TTC549 (cell line): ENCODE data around the gene PRKG1.
"Not testable (repeated sequence)": the region's sequence is repeated elsewhere in the genome, so short reads cannot be mapped to it uniquely, and the experiment has no call there.

Source experiments
- FAIRE-seq: peaks from 2 replicates; lab custom pipeline; 2012; peaks lifted over from hg19 to GRCh38; lab: Jason Lieb, UNC

PRKG1 gene

DNA sequence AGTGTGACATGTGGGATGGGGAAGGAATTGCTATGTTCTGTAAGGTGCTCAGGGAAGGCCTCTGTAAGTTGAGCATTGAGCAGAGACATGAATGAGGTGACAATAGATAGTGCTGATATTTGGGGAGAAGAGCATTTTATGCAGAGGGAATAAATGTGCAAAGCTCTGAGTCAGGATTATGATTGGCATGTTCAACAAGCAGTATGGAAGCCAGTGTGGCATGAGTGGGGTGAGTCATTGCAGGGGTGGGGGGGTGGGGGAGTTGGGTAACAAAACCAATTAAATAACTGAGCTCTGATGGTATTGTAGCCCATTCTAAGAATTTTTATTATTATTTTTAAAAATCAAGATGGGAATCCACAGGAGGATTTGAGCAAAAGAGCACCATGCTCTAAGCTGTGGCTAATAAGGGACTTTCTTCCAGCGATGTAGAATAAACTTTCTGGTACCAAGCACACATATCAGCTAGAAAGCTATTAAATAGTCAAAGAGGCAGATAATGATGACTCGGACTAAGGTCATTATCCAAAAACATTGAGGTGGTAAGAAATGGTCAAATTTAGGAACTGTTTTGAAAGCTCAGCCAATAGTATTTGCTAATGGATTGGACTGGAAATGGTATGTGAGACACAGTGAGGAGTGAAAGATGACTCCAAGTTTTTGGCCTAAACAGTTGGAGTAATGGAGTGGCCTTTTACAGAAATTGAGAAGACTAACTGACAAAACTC is 96.4 kb downstream of the PRKG1 start:
- FAIRE-seq: no peak

GRCh38 chr10:51171946-51172345 is 97.7 kb downstream of the PRKG1 start:
- FAIRE-seq: no peak

- FAIRE-seq: no peak
These were observed 102.8 kb downstream of the PRKG1 start for GRCh38 chr10:51176976-51177695.

DNA sequence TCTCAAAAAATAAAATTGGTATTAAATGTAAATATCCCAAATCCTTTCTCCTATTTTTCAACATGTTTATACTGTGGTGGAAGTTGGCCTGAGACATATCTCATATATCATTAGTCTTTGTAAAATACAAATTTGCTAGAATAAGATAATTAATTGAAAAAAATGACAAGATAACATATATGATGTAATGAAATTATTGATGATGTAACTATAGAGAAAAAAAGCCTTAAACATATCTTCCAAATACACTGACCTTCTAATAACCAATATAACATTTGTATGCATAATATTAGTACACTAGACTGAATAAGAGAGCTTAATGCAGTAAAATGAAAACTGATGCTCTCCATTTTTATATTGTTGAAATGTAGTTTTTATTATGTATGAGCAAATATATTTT is 104.3 kb downstream of the PRKG1 start:
- no peak for FAIRE-seq

- no peak for FAIRE-seq
These were observed 105.9 kb downstream of the PRKG1 start for GRCh38 chr10:51180141-51180540.

- FAIRE-seq: no peak
These were observed 109.5 kb downstream of the PRKG1 start for GRCh38 chr10:51183783-51184182.

GRCh38 chr10:51186361-51186760 is 112.1 kb downstream of the PRKG1 start:
- FAIRE-seq: no peak

GRCh38 chr10:51188008-51188407 is 113.7 kb downstream of the PRKG1 start:
- FAIRE-seq: no peak

DNA sequence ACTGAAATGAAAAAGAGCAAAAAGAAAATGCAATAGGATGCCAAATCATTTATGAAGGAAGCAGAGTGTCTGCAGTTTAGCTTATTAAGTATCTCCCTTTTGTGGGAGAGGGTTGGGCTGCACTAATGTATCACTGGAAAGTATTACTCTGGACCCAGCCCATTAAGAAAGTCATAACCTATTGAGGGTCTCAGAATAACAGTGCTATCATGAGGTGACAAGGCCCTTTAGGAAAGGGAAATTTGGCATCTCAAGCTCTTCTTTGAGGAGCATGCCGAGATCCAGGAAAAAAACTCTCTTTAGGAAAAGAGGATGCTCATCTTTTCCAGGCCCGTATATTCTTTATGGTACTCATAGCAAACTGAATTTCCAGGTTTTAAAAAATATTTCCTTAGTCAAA is 114.6 kb downstream of the PRKG1 start:
- FAIRE-seq: no peak

- FAIRE-seq: no peak
These were observed 122.4 kb downstream of the PRKG1 start for GRCh38 chr10:51196508-51197175.

DNA sequence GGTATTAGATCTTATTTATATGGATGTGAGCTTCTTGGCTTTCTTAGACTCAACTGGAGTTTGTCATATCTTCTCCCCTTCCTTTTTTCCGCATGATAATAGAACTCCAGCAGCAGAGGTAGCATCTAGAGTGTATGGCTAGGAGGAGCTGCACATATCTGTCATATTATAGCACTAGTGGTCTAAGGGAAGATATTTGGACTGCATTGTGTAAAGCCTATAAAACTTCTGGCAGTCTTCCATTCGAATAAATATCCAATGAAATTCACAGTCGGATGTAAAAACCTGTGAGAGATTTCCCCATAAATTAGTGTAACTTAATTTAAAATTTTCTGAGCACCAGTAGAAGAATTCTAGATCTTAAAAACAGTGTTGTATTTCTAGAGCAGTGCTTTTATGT is 123.9 kb downstream of the PRKG1 start:
- no peak for FAIRE-seq

DNA sequence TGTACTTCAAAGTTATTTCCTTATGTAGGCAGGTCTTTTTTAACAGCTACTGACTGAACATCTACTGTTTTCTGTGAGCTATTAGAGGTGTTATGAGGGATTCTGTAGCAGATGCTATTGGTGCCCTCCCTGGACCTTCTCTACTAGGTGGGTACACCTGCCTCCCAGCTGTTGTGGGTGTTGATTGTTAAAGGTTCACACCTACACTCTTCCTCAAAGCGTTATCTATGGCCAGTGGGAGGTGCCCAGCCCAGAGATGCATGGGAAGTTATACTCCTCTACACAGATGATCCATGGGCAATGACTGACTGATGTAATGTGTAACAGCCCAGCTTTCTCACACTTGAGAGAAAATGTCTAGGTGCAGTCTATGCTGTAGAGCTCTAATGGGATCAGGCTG is 127.7 kb downstream of the PRKG1 start:
- no peak for FAIRE-seq

GRCh38 chr10:51203359-51203758 is 129.1 kb downstream of the PRKG1 start:
- FAIRE-seq: no peak

- no peak for FAIRE-seq
These were observed 129.8 kb downstream of the PRKG1 start for GRCh38 chr10:51204066-51204465.

- no peak for FAIRE-seq
These were observed 130.4 kb downstream of the PRKG1 start for GRCh38 chr10:51204701-51205100.

DNA sequence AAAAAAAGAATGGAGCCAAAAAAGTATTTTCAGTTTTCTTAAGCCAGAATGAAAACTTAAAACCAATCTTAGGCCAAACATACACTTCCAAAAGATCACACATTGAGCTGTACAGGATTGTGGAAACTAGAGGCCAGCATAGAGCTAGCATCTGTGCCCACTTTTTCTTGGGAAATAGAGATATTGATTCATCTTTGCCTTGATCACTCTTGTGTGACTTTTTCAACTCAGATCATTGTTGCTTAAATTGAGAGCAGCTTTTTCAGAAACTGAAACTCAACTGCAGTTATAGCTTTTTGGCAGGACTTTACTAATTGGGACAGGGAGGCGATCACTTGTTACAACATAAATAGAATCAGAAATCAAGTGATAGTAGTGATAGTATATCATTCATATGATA is 132.2 kb downstream of the PRKG1 start:
- no peak for FAIRE-seq

- not testable (repeated sequence) for FAIRE-seq
These were observed 138.7 kb downstream of the PRKG1 start for GRCh38 chr10:51212937-51213336.

GRCh38 chr10:51214207-51215196 is 140.2 kb downstream of the PRKG1 start:
- no peak for FAIRE-seq

DNA sequence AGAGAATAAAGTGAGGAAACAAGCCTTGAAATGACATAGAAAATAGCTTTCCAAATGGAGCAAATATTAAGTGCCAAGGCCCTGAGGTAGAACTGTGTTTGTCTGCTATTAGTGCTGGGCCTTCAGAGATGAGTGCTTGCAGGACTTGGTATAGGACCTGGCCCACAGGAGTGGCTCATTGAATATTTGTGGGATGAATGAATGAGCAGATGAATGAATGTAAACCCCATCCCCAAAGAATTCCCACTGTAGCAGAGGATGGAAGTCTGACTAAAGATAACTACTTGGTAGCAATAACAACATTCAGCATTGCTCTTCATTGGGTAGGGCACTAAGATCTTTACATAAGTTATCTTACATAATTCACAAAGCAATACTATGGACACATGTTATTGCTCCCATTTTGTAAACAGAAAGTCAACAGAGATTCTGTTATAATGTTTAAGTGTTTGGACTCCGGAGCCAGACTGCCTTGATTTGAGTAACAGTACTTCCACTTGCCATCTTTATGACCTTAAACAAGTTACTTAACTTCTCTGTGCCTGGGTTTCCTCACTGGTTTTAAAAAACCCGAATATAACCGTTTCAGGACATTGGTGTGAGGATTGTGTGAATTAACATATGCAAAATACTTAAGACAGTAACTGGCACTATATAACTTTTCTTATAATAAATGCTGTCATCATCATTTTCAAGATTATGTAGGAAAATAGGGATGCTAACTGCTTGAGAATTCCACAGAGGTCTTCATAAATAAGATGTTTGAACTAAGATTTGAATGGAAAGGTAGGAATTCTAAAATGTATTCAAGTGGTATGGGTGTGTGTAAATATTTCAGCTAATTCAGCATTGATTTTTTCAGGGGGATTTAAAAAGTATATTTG is 141.9 kb downstream of the PRKG1 start:
- no peak for FAIRE-seq

DNA sequence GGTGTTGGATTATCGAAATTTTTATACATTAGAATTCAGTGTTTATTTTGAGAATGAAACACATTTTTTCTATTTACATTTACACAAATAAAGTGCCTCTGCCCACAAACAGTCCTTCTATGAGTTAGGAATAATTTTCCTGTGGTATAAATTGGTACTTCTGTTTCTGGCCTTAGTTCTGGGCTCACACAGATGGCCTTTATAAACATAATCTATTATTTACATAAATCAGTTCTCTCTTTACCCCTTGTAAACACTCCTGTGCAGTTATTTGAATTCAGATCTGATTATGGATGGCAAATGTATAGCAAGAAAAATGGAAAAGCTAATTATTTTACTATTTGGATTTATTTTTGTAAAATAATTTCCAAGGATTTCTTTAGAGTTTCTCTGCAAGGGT is 143.2 kb downstream of the PRKG1 start:
- no peak for FAIRE-seq

- no peak for FAIRE-seq
These were observed 150.4 kb downstream of the PRKG1 start for GRCh38 chr10:51224671-51225161.
